GM19328 (cell line): ENCODE measurements around the gene SLC10A7.

Experiments
- ATAC-seq: cut with Tn5 transposase; IDR thresholded peaks from one replicate; pipeline ENCODE4 v1.9.1; 2021; ENCODE audit warnings: mild to moderate bottlenecking, moderate library complexity; ENCODE audit not compliant: unreplicated experiment

SLC10A7 gene

DNA sequence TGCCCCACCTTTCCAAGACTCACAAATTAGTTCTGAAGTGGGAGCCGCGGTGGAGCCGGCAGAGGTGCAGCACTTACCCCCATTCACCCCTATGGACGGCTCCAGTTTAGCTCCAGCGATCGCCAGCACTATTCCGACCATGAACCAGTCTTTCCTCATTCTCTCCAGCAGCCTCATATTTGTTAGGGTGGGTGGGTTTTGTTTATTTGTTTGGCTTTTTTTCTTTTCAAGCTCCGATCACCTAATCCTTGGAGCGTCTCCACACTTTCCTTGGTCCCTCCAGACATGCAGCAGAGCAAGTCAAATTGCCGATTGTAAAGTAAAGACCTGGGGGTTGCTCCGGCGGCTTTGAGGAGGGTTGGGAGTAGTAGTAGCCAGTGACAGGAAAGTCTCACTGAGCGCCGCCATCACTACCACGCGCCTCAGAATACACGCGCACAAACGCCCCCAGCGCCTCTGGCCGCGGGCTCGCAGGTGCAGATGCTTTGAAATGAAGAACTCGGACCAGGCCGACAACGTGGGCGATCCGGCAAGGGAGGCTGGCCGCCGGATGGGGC is at the start of gene SLC10A7:
SLC10A7 (minus strand) TSS at position 400 of the 557 bp plus-strand sequence; CDS start at position 177, 223 bp downstream.
- peak; percentile 84 for ATAC-seq

GRCh38 chr4:146567396-146567795 is 45.7 kb upstream of the SLC10A7 start:
- no peak for ATAC-seq

DNA sequence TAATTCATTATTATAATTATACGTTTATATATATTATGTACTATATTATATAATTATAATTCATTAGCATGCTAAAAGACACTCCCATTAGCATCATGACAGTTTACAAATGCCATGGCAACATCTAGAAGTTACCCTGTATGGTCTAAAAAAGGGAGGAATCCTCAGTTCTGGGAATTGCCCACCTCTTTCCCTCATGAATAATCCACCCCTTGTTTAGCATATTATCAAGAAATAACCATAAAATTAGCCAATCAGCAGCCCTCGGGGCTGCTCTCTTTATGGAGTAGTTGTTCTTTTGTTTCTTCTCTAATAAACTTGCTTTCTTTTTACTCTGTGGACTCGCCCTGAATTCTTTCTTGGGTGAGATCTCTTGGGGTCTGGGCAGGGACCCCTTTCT is 42.8 kb upstream of the SLC10A7 start:
- ATAC-seq, result no peak

DNA sequence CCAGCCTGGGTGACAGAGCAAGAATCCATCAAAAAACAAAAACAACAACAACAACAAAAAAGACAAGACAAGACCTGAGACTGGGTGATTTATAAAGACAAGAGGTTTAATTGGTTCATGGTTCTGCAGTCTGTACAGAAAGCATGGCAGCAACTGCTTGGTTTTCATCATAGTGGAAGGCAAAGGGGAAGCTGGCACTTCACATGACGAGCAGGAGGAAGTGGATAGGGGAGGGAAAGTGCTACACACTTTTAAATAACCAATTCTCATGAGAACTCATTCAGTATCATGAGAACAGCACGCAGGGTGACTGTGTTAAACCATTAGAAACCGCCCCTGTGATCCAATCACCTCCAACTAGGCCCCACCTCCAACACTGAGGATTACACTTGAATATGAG is 28.4 kb upstream of the SLC10A7 start:
- ATAC-seq, result no peak

DNA sequence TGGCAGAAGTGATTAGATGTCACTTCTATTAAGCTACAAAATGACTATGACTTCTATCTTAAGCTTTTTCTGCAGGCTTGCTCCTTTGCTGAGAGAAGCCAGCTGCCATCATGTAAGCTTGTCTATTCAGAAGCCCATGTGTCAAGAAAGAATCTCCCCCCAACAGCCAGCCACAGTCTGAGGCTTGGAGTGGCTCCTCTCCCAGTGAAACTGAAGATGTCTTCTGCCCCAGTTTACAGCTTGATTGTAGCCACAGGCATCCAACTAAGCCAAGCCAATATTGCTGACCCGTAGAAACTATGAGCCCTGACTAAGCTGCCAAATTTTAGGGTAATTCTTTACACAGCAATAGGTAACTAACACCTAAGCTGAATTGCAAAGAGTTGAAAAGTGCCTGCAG is 26.7 kb upstream of the SLC10A7 start:
- ATAC-seq, result no peak

DNA sequence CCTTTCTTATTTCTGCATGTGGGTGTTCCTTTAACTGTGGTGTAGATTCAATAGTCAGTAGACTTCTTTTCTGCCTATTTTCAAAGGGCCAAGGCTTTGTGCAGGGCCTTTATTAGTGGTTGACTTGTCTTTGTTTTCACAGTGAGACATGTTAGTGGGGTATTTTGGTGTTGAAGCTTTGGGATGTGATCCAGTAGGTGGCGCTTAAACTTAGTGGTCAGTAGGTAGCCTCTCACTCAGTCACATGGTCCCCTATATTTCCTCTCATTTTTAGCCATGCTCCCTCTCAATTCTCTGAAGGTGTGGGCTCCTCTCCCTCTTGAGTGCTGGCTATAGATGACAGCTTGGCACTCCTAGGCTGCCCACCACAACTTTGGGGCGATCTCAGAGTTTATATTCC is 23.4 kb upstream of the SLC10A7 start:
- ATAC-seq, result peak; percentile 57

DNA sequence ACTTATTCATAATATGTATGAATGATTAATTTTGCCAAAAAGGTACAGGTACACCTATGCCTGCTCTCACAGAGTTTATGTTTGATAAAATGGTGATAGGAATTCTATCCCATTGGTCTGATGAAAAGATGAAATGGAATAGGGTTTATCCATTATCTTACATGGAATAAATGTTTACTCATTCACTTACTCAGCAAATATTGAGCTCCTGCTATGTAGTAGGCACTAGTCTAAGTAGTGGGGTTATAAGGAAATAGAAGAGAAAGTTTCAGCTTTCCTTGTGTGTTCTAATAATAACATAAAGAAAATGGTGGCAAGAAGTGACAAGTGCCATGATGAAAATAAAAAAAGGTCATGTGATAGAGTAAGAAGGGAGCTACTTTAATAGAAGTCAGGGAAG is 12.4 kb upstream of the SLC10A7 start:
- ATAC-seq, result no peak

DNA sequence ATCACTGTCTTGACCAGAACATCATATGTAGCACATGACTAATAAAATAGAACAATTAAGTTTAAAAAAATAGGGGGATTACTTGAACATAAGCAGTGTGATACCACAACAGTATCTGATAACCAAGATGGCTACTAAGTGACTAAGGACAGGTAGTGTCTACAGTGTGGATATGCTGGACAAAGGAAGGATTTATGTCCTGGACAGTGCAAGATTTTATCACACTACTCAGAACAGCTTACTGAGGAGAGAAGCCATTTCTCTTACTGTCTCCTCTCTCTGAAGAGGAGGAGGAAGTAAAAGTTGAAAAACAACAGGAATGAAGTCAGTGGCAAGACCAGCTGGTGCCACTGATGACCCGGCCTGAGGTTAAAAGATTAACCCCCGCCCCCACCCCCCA is 4.0 kb upstream of the SLC10A7 start:
- no peak for ATAC-seq

DNA sequence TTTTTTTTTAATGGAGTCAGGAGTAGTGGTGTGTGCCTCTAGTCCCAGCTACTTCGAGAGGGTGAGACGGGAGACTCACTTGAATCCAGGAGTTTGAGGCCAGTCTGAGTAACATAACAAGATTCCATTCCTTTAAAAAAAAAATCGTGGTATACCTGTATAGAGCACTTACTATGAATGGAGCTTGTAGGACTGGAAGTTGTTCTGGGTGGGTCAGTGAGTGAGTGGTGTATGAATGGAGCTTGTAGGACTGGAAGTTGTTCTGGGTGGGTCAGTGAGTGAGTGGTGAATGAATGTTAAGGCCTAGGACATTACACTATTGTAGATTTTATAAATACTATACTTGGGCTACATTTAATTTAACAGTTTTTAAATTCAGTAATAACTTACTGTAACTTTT is 2.9 kb upstream of the SLC10A7 start:
- ATAC-seq, result no peak

DNA sequence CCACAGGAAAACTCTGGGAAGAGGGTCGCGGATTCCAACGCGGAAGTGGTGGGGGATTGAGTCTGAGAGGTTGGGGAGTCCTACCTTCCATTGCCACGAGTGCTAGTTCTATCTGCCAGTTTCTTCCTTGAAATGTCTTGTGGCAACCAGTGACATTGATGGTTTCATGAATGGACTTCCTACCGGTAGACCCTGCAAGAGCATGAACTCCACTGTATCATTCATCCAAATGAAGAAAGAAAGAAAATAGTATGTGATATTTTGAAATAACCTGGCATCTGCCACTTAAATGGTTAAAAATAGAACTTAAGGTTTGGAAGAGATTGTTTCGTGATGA is 1.1 kb upstream of the SLC10A7 start:
- peak; percentile 23 for ATAC-seq

- peak; percentile 64 for ATAC-seq
Measured at GRCh38 chr4:146522098-146522868, 543 bp upstream of the SLC10A7 start.

DNA sequence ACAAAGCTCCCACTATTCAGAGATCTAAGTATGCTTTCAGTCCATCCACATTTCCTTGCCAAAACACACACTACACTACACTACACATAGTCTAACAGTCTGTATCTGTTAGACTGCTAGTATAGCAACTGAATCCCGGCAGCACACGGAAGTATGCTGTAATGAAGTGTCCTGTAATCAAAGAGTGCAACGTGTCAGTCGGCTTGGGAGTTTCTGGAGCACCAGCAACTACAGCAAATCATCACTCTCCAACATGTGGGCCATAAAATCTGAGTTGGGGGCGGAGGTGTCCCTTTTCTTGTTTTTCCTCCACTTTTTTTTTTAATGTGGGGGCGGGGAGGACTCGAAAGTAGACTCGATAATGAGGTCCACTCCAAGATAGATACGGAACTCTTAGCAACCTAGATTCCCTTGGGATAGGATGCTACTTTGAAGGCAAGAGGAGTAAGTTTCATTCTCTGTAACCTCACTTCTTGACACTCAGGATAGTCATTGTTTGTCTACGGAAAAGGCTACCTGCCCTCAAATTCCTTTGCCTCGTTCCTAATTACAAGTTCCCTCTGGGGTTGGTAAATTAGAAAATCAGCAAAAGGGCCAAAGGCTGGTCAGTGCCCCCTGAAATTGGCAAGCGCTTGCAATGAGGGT is 722 bp downstream of the SLC10A7 start:
- ATAC-seq, result peak; percentile 35

DNA sequence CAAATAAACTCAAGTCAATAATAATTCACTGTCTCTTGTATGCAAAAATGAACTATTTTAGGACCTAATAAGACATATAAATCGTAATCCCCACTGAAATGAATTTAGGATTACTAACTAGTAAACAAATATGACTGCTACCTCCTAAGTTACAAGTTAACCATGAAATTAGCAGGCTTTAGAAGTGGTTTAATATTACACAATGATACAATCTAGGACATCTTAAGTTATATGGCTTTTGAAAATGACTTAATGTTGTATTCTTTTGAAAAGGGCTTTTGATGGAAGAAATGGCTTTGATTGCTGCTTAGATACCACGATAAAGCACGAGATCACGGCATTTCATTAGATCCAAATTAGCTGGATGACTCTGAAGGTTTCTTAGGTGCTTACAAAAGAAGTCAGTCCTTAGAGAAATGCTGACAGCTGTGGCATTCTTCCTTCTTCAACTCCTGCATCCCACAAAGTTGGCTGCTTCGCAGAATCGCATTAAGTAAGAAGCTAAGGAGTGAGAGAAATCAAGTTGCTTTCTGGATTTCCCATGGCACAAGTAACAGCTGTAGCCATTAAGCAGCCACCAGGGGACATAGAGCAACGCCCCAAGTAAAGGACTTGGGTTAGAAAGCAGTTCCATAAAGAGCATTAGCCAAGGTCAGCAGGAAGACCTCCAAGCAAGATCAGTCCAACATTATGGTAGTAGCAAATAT is 6.9 kb downstream of the SLC10A7 start:
- no peak for ATAC-seq

DNA sequence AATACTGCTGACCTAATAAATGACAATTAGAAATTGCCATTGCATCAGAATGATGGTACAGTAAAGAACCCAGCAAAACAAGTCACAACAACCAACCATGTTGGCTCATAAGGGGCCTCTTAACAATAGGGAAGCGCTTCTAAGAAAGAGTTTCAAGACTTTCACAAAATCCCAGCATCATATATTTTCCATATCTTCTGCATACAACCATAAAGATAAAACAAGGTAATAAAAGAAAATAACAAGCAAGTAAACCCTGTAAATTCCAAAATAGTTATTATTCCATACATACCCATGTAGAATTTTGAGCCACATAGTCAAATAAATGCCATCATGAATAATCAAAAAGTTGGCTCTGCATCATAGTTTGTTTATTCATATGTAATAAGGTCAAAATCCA is 8.2 kb downstream of the SLC10A7 start:
- no peak for ATAC-seq

- ATAC-seq, result no peak
Measured at GRCh38 chr4:146511381-146511780, 10.4 kb downstream of the SLC10A7 start.

GRCh38 chr4:146510942-146511341 is 10.8 kb downstream of the SLC10A7 start:
- no peak for ATAC-seq

- ATAC-seq, result no peak
Measured at GRCh38 chr4:146508229-146508939, 13.4 kb downstream of the SLC10A7 start.

- ATAC-seq, result no peak
Measured at GRCh38 chr4:146507632-146508031, 14.1 kb downstream of the SLC10A7 start.

DNA sequence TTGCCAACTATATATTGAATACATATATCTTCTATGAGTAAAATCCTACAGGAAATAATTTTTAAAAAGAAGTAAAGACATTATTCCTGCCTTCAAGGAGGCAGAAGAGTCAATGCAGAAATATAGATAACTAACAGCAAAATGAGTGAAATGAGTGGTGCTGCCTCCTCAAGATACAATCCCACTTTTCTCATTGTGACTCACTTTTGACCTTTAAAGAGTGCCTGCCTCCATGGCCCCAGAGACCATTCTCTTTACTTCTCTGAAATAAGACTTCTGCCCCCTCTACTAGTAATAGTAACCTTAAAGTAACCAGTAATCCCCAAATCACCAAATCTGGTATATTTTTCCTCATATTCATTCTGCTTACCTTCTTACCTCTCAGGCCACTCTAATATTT is 15.5 kb downstream of the SLC10A7 start:
- ATAC-seq, result no peak

DNA sequence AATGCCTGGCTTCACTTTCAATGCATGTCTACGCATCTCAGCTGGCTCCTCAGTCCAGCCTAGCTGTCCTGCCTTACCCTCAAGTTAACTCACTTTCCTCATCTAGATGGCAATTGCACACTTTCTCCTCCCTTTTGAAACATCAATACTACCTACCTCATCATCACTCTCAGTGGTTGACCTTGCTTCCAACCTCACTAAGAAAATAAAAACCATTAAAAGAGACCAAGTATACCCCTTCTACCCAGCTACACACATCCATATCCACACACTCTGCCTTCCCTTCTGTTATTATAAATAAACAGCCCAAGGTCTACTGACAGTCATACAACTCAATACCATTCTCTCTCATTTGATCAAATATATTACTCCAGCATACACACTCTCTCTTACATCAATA is 21.5 kb downstream of the SLC10A7 start:
- ATAC-seq, result no peak

DNA sequence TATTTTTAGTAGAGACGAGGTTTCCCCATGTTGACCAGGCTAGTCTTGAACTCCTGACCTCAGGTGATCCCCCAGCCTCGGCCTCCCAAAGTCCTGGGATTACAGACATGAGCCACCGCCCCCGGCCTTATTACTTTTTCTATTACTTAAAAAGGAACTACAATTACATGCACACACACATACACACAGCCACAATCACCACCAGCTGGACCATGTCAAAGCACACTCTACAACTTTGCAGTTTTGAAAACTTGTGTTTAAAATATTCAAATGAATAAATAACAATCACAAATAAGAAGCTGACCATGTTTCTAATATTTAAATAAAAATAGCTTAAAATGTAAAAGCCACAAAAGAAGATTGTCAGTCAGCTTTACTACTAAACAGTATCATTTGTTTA is 23.4 kb downstream of the SLC10A7 start:
- ATAC-seq, result no peak
